H1 (cell line): ENCODE measurements around the gene SLCO4A1. TPM values are rescaled to one million over a fixed set of nuclear protein-coding genes. Genes with fewer than 3 reads are reported as not detected.

ENCODE experiments used
- CTCF ChIA-PET: fragments of 300-600 bp; sonication (Branson Sonifier 250); formaldehyde crosslinking; loops from one replicate; lab custom pipeline; 2021; ENCODE audit not compliant: partially characterized antibody; lab: Charles Lee
- POLR2A ChIA-PET: fragments of 300-600 bp; sonication (Branson Sonifier 250); formaldehyde crosslinking; loops from one replicate; lab custom pipeline; 2021; ENCODE audit warnings: inconsistent platforms; ENCODE audit not compliant: partially characterized antibody; lab: Charles Lee
- DNase-seq, 2 experiments: peaks; one replicate each; pipeline versions ENCODE4 v3.0.0 to v3.0.0-alpha.2; 2010 to 2022; ENCODE audit warnings: low spot score in 2 of 2, low read depth in 1 of 2, mixed read lengths in 1 of 2
- FAIRE-seq: peaks from 2 replicates; lab custom pipeline; 2011; peaks lifted over from hg19 to GRCh38; lab: Jason Lieb, UNC
- H2AFZ ChIP-seq: 2 replicates; pipeline ENCODE4 v1.8.1; 2012; ENCODE audit warnings: low read length, inconsistent platforms
- H2AK5ac ChIP-seq: 2 replicates; pipeline ENCODE4 v1.6.1; 2013; ENCODE audit warnings: low read depth, low read length
- H2BK120ac ChIP-seq: replicated peaks from 2 replicates; pipeline ENCODE3; 2013; ENCODE audit warnings: low read depth, low read length, inconsistent platforms
- H2BK12ac ChIP-seq: 2 replicates; pipeline ENCODE4 v1.6.1; 2013; ENCODE audit warnings: low read depth, low read length
- H2BK15ac ChIP-seq: 2 replicates; pipeline ENCODE4 v1.6.1; 2013; ENCODE audit warnings: low read length
- H2BK20ac ChIP-seq: 2 replicates; pipeline ENCODE4 v1.6.1; 2013; ENCODE audit warnings: low read length
- H2BK5ac ChIP-seq: 2 replicates; pipeline ENCODE4 v1.6.1; 2013; ENCODE audit warnings: low read depth, low read length
- H3K14ac ChIP-seq: 2 replicates; pipeline ENCODE4 v1.6.1; 2013; ENCODE audit warnings: inconsistent platforms; ENCODE audit not compliant: insufficient read length
- H3K18ac ChIP-seq: 2 replicates; pipeline ENCODE4 v1.6.1; 2013; ENCODE audit warnings: low read length; ENCODE audit errors: extremely low read depth
- H3K23ac ChIP-seq: 2 replicates; pipeline ENCODE4 v1.6.1; 2013; ENCODE audit warnings: inconsistent platforms; ENCODE audit not compliant: insufficient read length
- H3K23me2 ChIP-seq: 2 replicates; pipeline ENCODE4 v1.6.1; 2013; ENCODE audit warnings: low read depth, low read length
- H3K27ac ChIP-seq: 2 replicates; pipeline ENCODE4 v1.6.1; 2011; ENCODE audit warnings: low read depth, low read length, inconsistent platforms
- H3K27me3 ChIP-seq, 4 experiments: replicated peaks in 1 of 4; 1 replicate in 1 of 4; 2 replicates in 3 of 4; pipeline versions ENCODE4 v1.6.1 to v1.8.1; 2011 to 2013; ENCODE audit warnings: low read length in 3 of 4, mild to moderate bottlenecking in 3 of 4, inconsistent platforms in 2 of 4, mixed read lengths in 2 of 4, moderate library complexity in 1 of 4; ENCODE audit not compliant: control insufficient read depth in 3 of 4, insufficient read depth in 3 of 4; ENCODE audit errors: extremely low read depth in 1 of 4
- H3K36me3 ChIP-seq, 4 experiments: 2 replicates each; pipeline versions ENCODE4 v1.6.1 to v1.8.1; 2011 to 2013; ENCODE audit warnings: mild to moderate bottlenecking in 4 of 4, low read length in 3 of 4, moderate library complexity in 2 of 4, control low read depth in 1 of 4, inconsistent platforms in 1 of 4; ENCODE audit not compliant: insufficient read depth in 4 of 4, control insufficient read depth in 2 of 4
- H3K4ac ChIP-seq: replicated peaks from 2 replicates; pipeline ENCODE3; 2013; ENCODE audit warnings: low read length, low read depth, mixed read lengths, inconsistent platforms; ENCODE audit not compliant: insufficient read length
- H3K4me1 ChIP-seq, 4 experiments: replicated peaks in 1 of 4; 1 replicate in 1 of 4; 2 replicates in 3 of 4; pipeline versions ENCODE4 v1.6.1 to v1.8.1; 2011 to 2013; ENCODE audit warnings: low read length in 3 of 4, inconsistent platforms in 2 of 4, mixed read lengths in 1 of 4; ENCODE audit not compliant: insufficient read depth in 4 of 4, control insufficient read depth in 3 of 4
- H3K4me2 ChIP-seq, 2 experiments: 2 replicates each; pipeline versions ENCODE4 v1.6.1 to v1.8.1; 2011 to 2013; ENCODE audit warnings: low read depth in 2 of 2, low read length in 2 of 2, control low read depth in 1 of 2, inconsistent platforms in 1 of 2, mild to moderate bottlenecking in 1 of 2; ENCODE audit not compliant: insufficient read depth in 1 of 2
- H3K4me3 ChIP-seq, 4 experiments: fragments of 200-600, 300-600 bp in 1 of 4; sonication (generic), shearing (Covaris generic), sonication (Bioruptor Twin) in 1 of 4; 2 replicates each; pipeline versions ENCODE4 v1.5.1 to v1.8.1; 2011 to 2016; ENCODE audit warnings: low read length in 4 of 4, low read depth in 3 of 4, control low read depth in 2 of 4, inconsistent platforms in 2 of 4, mild to moderate bottlenecking in 2 of 4, mixed read lengths in 1 of 4, moderate library complexity in 1 of 4; ENCODE audit not compliant: insufficient read depth in 2 of 4; ENCODE audit errors: extremely low read depth in 1 of 4
- H3K56ac ChIP-seq: replicated peaks from 2 replicates; pipeline ENCODE3; 2013; ENCODE audit warnings: low read depth, mild to moderate bottlenecking, mixed read lengths, low read length, inconsistent platforms; ENCODE audit not compliant: insufficient read length
- H3K79me1 ChIP-seq: 2 replicates; pipeline ENCODE4 v1.6.1; 2013; ENCODE audit warnings: low read depth, low read length, control low read depth
- H3K79me2 ChIP-seq, 2 experiments: 2 replicates each; pipeline versions ENCODE4 v1.6.1 to v1.8.1; 2012 to 2013; ENCODE audit warnings: low read length in 2 of 2, mild to moderate bottlenecking in 2 of 2, inconsistent platforms in 1 of 2; ENCODE audit not compliant: insufficient read depth in 2 of 2, control insufficient read depth in 1 of 2
- H3K9ac ChIP-seq, 4 experiments: replicated peaks in 1 of 4; 1 replicate in 1 of 4; 2 replicates in 3 of 4; pipeline versions ENCODE4 v1.6.1 to v1.8.1; 2011 to 2013; ENCODE audit warnings: low read depth in 3 of 4, low read length in 3 of 4, control low read depth in 2 of 4, mild to moderate bottlenecking in 2 of 4, moderate library complexity in 2 of 4, inconsistent platforms in 1 of 4; ENCODE audit errors: extremely low read depth in 1 of 4
- H3K9me3 ChIP-seq, 2 experiments: 2 replicates each; pipeline versions ENCODE4 v1.6.1 to v1.8.1; 2012 to 2013; ENCODE audit warnings: mild to moderate bottlenecking in 2 of 2, moderate library complexity in 2 of 2, control low read depth in 1 of 2, inconsistent platforms in 1 of 2, low read depth in 1 of 2, low read length in 1 of 2, mixed read lengths in 1 of 2; ENCODE audit not compliant: insufficient read depth in 2 of 2
- H4K20me1 ChIP-seq, 2 experiments: replicated peaks in 1 of 2; 2 replicates each; pipeline versions ENCODE3 to v1.8.1; 2011 to 2013; ENCODE audit warnings: inconsistent platforms in 2 of 2, low read length in 2 of 2, mild to moderate bottlenecking in 1 of 2; ENCODE audit not compliant: insufficient read depth in 2 of 2, control insufficient read depth in 1 of 2
- H4K5ac ChIP-seq: 2 replicates; pipeline ENCODE4 v1.6.1; 2013; ENCODE audit warnings: low read length, low read depth, mixed read lengths, inconsistent platforms; ENCODE audit not compliant: insufficient read length
- H4K8ac ChIP-seq: 2 replicates; pipeline ENCODE4 v1.8.0; 2013; ENCODE audit warnings: mild to moderate bottlenecking, moderate library complexity, low read length, inconsistent platforms; ENCODE audit not compliant: insufficient read depth; ENCODE audit errors: extremely low read depth
- H4K91ac ChIP-seq: replicated peaks from 2 replicates; pipeline ENCODE3; 2013; ENCODE audit warnings: low read length, mixed read lengths, inconsistent platforms; ENCODE audit not compliant: insufficient read length
- BACH1 ChIP-seq: IDR thresholded peaks from 2 replicates; pipeline ENCODE4 v1.6.1; 2012; ENCODE audit warnings: low read length, improper control_type of control experiment
- BCL11A ChIP-seq, 2 experiments: IDR thresholded peaks; one replicate each; pipeline ENCODE4 v1.6.1; 2011; ENCODE audit warnings: low read depth in 2 of 2, low read length in 2 of 2, mild to moderate bottlenecking in 2 of 2
- GTF2F1 ChIP-seq: IDR thresholded peaks from 2 replicates; pipeline ENCODE4 v1.6.1; 2012; ENCODE audit warnings: low read depth, low read length, improper control_type of control experiment, borderline replicate concordance
- HDAC2 ChIP-seq, 2 experiments: fragments of 300-600 bp in 1 of 2; sonication (generic) in 1 of 2; IDR thresholded peaks; 2 replicates each; pipeline ENCODE4 v1.6.1; 2011 to 2012; ENCODE audit warnings: low read depth in 2 of 2, low read length in 2 of 2, mild to moderate bottlenecking in 2 of 2, moderate library complexity in 2 of 2, borderline replicate concordance in 1 of 2, inconsistent platforms in 1 of 2
- MAX ChIP-seq: IDR thresholded peaks from 2 replicates; pipeline ENCODE4 v1.6.1; 2012; ENCODE audit warnings: inconsistent platforms
- PHF8 ChIP-seq: fragments of 200-600 bp; sonication (generic); conservative IDR thresholded peaks from 2 replicates; pipeline ENCODE4 v1.7.1; 2012; ENCODE audit warnings: low read depth, mild to moderate bottlenecking, inconsistent platforms, low read length, moderate library complexity
- RAD21 ChIP-seq, 2 experiments: IDR thresholded peaks in 1 of 2; conservative IDR thresholded peaks in 1 of 2; 2 replicates each; pipeline ENCODE4 v1.6.1; 2011; ENCODE audit warnings: low read depth in 2 of 2, low read length in 2 of 2, improper control_type of control experiment in 1 of 2, inconsistent platforms in 1 of 2, mild to moderate bottlenecking in 1 of 2, moderate library complexity in 1 of 2
- RXRA ChIP-seq: IDR thresholded peaks from 2 replicates; pipeline ENCODE4 v1.6.1; 2011; ENCODE audit warnings: low read depth, mild to moderate bottlenecking, low read length, moderate library complexity; ENCODE audit not compliant: insufficient read depth
- SIRT6 ChIP-seq: IDR thresholded peaks from one replicate; pipeline ENCODE4 v1.7.1; 2012; ENCODE audit warnings: low read length, inconsistent platforms
- SRF ChIP-seq: IDR thresholded peaks from 2 replicates; pipeline ENCODE4 v1.6.1; 2011; ENCODE audit warnings: mild to moderate bottlenecking, low read depth, low read length, moderate library complexity
- TBP ChIP-seq: IDR thresholded peaks from 2 replicates; pipeline ENCODE4 v1.6.1; 2011; ENCODE audit warnings: low read depth, low read length, improper control_type of control experiment
- TCF12 ChIP-seq: IDR thresholded peaks from 2 replicates; pipeline ENCODE4 v1.6.1; 2011; ENCODE audit warnings: low read depth, mild to moderate bottlenecking, low read length
- YY1 ChIP-seq: IDR thresholded peaks from 2 replicates; pipeline ENCODE4 v1.6.1; 2011; ENCODE audit warnings: low read depth, mild to moderate bottlenecking, low read length
- ZNF274 ChIP-seq: IDR thresholded peaks from 2 replicates; pipeline ENCODE4 v1.7.0; 2012; ENCODE audit warnings: low read length, borderline replicate concordance; ENCODE audit errors: extremely low read depth
- WGBS, 2 experiments: shearing (Covaris generic) in 1 of 2; methylation state at CpG; one replicate each; pipeline versions ENCODE4 v1.1.6 to v1.1.7; 2013 to 2015; ENCODE audit warnings: low lambda C conversion rate in 2 of 2, mixed read lengths in 2 of 2, inconsistent platforms in 1 of 2, low coverage in 1 of 2, missing lambda C conversion rate in 1 of 2; ENCODE audit not compliant: insufficient replicate concordance in 2 of 2, insufficient coverage in 1 of 2, insufficient read length in 1 of 2; ENCODE audit errors: extremely low coverage in 1 of 2, missing lambda C conversion rate in 1 of 2; 5-methylcytosine and 5-hydroxymethylcytosine counted together
- polyA plus RNA-seq, 7 experiments: library from polyadenylated mRNA; depleted of rRNA in 3 of 7; stranded (reverse) in 5 of 7; unstranded in 2 of 7; fragments of >200 nt in 5 of 7; fragments of 200-250 nt in 2 of 7; gene quantifications; 1 replicate in 5 of 7; 2 replicates in 1 of 7; 4 replicates in 1 of 7; pipeline versions ENCODE4 v1.2.1 to v1.2.3, GENCODE V29; 2011 to 2013; ENCODE audit warnings: missing spikeins in 2 of 7, mixed read lengths in 2 of 7
- total RNA-seq: library from RNA; stranded (reverse); fragmentation: NEBNext Ultra II Directional; extraction: Animal tissue kit (Norgen Biotek cat#: 25700); gene quantifications from 2 replicates; pipeline ENCODE4 v1.2.1, GENCODE V29; 2021

SLCO4A1 gene
- total and polyA plus RNA-seq, 2 of the 8 experiments (the other 6 are each of a cell fraction or from before 2014, with no cell fraction given) = 10.5 to 18.5 TPM

- Histone ChIP-seq H3K56ac (no peak overlapping the region), H3K79me2 (no peaks in the 10 kb centered on the region), H2AK5ac (no peak overlapping the region), H4K91ac (no peak overlapping the region), H3K4me3 (no peak overlapping the region), H2BK20ac (no peak overlapping the region), H3K27me3 (no peaks in the 10 kb centered on the region; a peak in 1 of 7 replicates), H4K20me1 (peaks cover 0 to 4% of the 10 kb centered on the region in 2 experiments), H3K9ac (no peak overlapping the region), H3K18ac (no peak overlapping the region), H3K14ac (no peak overlapping the region), H2BK15ac (no peak overlapping the region), H3K23me2 (no peaks in the 10 kb centered on the region), H2AFZ (no peak overlapping the region), H4K5ac (no peak overlapping the region), H2BK5ac (no peak overlapping the region), H2BK12ac (no peak overlapping the region), H3K27ac (no peak overlapping the region), H3K4ac (no peak overlapping the region), H3K4me1 (no peaks in the 10 kb centered on the region), H2BK120ac (no peak overlapping the region), H3K23ac (no peak overlapping the region), H3K9me3 (no peaks in the 10 kb centered on the region), H3K4me2 (no peak overlapping the region), H3K36me3 (no peaks in the 10 kb centered on the region), H3K79me1 (no peaks in the 10 kb centered on the region), H4K8ac (no peak overlapping the region)
- POLR2A ChIA-PET = interaction anchor here (0.9 kb wide), 1 partner anchor 11 kb away, joined by 3 read pairs; no protein-coding TSS in a partner anchor
- FAIRE-seq = no peak
- 89% methylated on average over 7 of the region's 10 CpGs; no CpG with 5 or more reads in 1 of the 2 experiments for WGBS, 2 experiments
- DNase-seq = no peak
- CTCF ChIA-PET = interaction anchor here (1.2 to 4.1 kb wide), 4 partner anchors 11 to 111 kb away, joined by 3 to 22 read pairs (median 5); partner anchors contain the start of gene NTSR1
- no peak for TF ChIP-seq MAX
- no peak for TF ChIP-seq RXRA
- no peak for TF ChIP-seq YY1
- TF ChIP-seq TBP = no peak
- TF ChIP-seq ZNF274 = no peak
- no peak for TF ChIP-seq BACH1
- TF ChIP-seq GTF2F1 = no peak
- TF ChIP-seq RAD21 (IDR thresholded peaks at IDR 0.05 in 1 of 2, conservative IDR thresholded peaks at IDR 0.05 in 1 of 2; ENCODE audit: low read depth in 2 of 2, low read length in 2 of 2) = no peak
- no peak for TF ChIP-seq PHF8
- TF ChIP-seq SRF = no peak
- no peak for TF ChIP-seq SIRT6
- TF ChIP-seq BCL11A (IDR thresholded peaks at IDR 0.05; ENCODE audit: low read depth in 2 of 2, low read length in 2 of 2) = no peak
- TF ChIP-seq TCF12 = no peak
- TF ChIP-seq HDAC2 (IDR thresholded peaks at IDR 0.05; ENCODE audit: borderline replicate concordance in 1 of 2, low read depth in 2 of 2, low read length in 2 of 2) = no peak
Measured at GRCh38 chr20:62696989-62697388, 54.7 kb downstream of the SLCO4A1 start.
